Measurements from ENCODE around the gene KIF12.

Gene KIF12

DNA sequence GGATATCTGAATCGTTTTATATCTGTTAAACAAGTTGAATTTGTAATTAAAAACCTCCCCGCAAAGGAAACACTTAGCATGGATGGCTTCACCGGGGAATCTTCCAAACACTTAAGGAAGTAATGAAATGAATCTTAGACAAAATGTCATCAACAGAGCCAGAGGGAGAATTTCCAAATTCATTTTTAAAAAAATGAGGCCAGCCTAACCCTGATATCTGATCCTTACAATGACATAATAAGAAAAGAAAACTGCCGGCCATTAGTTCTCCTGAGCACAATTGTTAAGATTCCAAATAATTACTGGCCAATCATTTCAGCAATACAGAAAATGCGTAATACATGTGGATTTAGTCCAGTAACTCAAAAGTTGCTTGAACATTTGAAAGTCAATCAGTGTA, 6.1 kb upstream of the KIF12 start:
- DNase-seq (ENCODE audit: low read depth) = no peak

DNA sequence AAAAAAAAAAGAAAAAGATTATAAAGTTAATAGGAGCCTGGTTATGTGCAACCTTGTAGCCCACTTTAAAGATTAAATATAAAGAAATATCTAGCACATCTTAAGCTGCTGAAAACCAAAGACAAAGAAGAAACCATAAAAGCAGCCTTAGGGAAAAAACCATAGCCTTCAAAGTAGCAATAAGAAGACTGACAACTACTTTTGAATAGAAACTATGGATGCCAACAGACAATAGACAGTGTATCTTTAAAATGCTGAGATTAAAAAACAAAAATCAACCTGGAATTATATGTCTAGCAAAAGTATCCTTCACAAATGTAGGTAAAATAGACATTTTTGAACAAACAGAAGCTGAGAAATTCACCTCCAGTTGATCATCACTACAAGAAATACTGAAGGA, 3.4 kb upstream of the KIF12 start:
- no peak for DNase-seq (ENCODE audit: low read depth)

DNA sequence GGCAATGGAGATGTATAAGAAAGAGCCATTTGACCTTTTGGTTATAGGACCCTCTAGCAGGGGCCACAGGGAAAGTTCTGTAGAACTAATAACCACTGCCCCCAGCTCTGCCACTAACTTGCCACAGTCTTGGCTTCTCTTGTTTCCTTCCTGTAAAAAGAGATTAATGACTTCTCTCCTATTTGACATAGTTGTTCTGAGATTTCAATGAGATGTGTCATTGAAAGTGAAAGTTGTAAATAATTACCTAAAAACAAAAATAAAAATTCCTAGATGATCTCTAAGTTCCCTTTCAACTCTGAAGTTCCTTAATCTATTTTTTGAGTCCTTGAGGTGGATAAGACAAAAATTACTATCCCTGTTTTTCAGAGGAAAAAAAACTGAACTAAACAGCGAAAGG, 1.4 kb upstream of the KIF12 start:
- DNase-seq (ENCODE audit: low read depth) = no peak

DNA sequence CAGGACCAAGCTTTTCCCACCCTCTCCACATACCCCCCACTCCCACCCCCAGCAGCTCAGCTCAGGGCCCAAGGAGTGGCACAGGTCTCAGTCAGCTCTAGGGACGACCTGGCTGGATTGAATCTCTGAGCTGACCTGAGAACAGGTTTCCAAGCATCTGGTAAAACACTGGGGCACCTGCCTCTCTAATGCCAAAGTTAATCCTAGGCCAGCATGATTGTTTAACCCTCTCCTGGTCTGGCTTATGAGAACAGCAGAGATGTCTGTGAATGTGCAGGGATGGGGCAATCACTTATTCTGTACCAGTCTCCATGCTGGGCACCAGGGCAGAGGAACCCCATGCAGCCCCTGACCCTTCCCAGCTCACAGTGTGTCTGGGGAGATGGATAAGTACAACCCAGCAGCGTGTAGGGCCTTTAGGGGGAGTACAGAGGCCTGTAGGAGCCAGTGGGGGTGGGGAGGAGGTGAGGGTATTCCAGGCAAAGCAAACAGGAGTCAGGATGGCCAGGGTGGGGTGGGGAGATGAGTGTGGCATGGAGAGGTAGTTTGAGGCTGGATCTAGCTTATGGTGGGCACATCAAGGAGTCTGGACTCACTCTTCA, 678 bp upstream of the KIF12 start:
- DNase-seq (ENCODE audit: low read depth) = no peak

DNA sequence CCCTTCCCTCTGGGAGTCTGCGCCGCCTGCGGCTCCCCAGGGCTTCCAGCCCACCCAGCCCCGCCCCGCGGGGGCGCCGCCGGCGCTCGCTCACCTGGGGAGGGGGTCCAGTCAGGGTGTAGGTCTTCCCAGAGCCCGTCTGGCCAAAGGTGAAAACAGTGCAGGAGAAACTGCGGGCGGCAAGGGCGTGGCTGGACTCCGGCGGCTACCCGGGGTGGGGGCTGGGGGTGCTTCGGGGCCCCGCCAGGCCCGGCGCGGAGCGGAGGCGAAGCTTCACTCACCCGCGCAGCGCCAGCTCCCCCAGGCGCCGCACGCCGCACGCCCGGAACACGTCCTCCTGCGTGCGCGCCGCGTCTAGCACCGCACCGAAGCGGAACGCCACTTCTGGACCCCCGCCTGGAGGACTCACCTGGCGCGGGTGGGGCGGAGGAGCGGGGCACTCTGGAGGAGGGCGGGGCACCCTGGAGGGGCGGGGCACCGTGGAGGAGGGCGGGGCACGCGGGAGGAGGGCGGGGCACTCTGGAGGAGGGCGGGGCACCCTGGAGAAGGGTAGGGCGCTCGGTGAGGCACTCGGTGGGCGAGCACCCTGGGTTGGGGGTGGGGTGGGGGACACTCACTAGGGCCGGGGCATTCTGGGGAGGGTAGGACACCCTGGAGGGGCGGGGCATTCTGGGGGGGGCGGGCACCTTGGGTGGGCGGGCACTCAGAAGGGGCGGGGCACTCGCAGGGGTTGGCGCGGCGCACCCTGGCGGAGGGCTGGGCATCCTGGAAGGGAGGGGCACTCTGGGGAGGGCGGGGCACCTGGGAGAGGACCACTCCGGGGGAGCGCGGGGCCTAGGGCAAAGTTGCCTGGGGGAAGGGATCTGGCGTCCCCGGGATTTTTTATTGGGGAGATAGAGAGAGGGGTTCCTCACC, 814 bp downstream of the KIF12 start:
- DNase-seq (ENCODE audit: low read depth) = no peak

DNA sequence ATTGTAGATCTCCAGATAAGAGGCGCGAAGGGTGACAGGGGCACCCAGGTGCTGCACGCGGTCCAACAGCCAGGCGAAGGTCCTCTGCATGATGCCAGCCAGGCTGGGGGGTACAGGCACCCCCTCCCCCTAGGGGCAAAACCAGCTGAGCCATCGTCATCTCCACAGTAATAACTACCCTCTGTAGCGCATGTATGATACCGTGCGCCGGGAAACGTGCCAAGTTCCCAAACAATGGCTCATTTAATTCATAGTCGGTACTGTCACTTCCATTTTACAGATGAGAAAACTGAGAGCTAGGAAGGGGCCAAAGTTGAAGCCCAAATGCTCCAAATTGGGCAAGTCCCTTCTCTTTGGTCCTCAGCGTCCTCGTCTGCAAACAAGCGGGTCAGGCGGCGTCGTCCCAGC, 1.5 kb downstream of the KIF12 start:
- no peak for DNase-seq (ENCODE audit: low read depth)

DNA sequence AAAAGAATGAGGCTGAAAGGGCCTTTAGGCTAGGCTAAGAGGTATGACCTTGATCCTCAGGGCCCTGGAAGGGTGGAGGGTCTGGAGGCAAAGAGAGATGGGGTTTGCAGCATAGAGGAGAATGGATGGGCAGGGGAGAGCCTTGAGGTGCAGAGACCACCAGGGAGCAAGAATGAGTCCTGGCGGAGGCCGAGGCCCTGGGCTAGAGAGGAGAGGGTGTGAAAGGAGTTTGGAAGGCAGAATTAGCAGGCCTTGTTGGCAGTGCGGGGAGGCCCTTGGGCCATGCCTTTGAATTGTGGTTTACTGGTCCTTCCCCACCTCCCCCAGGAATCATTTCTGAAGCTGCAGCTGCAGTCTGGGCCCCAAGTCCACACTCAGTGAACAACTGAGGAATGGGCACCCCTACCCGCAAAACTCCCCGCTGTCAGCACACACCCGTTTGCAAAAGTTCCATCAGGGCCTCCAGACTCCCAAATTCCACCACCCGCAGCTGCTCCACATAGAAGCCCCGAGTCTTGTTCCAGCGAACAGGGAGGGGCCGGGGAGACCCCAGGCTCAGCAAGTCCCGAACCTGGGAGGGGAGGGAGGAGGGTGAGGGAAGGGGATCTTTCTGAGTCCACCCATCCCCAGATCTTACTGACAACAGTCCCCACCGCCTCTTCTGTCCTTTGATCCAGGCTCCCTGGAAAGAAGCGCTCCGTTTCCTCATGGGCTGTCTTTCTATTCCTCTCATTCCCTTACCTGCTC, 2.1 kb downstream of the KIF12 start:
- no peak for DNase-seq (ENCODE audit: low read depth)

DNA sequence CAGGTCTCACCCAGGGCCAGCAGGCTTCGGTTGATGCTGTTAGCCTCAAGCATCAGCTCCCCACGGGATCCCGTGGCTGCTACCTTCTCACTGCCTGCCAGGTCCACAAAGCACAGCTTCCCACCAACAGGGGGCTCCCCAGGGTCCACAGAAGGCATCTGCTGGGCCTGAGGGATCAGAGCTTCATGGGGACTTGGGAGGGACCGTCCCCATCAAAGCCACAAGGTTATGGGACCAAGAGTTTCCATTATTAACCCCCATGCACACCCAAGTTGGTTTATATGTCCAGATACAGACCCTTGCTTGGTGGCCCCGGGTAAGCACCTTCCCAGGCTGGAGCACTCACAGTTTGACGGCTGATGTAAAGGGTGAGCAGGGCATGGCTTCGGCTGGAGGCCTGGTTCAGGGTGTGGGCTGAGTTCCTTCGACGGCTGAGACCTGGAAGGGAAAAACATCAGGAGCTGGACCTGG, 3.0 kb downstream of the KIF12 start:
- DNase-seq (ENCODE audit: low read depth) = no peak

DNA sequence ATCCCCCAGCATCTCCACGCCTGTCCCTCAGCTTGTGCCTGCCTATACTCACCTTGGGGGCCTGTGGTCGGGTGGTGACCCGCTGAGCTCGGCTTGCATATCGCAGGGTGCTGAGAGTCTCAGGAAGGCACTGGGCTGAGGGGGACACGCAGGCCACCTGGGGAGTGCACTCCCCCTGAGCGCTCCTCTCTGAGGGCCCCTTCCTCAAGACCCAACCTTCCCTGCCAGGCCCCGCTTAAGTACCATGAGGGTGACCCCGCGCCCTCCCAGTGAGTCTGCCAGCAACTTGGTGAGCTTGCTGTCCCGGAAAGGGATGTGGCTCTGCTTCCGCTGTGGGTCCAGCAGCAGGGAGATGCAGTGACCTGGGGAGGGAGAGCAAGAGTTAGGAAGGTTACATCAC, 4.1 kb downstream of the KIF12 start:
- no peak for DNase-seq (ENCODE audit: low read depth)

DNA sequence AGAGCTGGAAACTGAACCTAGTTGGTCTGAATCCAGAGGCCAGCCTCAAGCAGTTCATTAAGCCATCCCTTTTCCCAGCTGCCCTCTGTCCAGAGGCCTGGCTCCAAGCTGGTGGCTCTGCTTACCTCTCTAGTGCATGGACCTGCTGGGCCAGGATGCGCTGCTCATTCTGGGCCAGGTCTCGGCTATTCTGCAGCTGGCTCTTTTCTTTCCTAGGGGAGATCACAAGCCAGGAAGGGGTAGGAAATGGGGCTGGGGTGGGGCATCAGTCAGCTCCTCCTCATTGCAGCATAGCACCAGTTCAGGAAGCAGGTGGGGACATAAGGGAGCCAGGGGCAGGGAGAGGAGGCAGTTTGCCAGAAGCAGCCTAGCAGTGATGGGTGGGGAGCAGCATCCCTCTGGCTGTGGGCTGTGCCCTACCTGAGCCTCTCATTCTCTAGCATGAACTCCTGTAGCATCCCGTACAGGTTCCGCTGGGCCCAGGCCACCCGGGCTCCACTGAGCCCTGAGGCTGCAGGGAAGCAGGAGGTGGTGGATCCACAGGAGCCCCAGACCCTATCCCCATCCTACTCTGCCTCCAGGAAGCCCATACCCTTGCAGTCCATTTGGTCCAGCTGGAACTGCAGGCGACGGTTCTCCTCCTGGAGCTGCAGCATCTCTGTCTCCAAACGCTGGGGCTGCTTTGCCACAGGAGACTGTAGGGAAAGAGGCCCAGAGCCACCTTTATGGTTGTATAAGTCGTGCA, 5.2 kb downstream of the KIF12 start:
- DNase-seq (ENCODE audit: low read depth) = no peak

DNA sequence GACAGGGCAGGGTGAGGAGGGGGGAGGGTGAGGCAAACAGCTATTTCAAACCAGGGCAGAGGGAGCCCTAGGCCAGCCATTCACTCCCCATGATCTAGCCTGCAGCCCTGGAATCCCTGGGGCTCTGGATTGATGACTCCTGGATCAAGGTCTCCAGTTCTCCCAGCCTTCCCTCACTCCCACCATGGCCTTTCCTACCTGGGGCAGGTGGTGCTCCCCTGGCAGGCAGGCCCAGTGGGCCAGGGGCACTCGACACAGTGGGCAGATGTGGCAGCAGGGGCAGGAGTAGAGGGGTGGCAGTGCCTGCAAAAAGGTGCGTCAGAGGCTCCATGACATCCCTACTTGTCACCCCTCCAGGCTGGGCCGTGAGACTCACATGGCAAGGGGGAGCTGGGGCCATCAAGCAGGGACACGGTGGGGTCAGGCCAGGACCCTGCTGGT, 6.0 kb downstream of the KIF12 start:
- DNase-seq (ENCODE audit: low read depth) = no peak

DNA sequence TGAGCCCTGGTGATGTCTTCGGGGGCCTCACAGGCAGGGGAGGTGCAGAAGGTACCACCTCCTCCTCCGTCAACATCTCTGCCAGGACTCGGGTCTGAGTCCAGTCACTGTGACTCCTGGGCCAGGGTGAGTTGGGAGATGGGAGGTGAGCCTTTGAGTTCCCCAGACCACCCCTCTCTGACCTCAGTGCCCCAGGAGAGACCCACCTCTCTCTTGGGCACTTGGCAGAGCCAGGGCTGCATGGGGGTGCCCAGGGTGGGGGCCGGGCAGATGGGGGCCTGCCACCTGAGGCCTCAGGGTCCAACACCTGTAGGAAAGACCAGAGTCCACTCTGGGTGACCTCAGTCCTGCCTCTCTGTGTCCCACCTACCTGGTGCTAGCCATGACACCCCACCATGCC, 6.8 kb downstream of the KIF12 start:
- DNase-seq (ENCODE audit: low read depth) = no peak

DNA sequence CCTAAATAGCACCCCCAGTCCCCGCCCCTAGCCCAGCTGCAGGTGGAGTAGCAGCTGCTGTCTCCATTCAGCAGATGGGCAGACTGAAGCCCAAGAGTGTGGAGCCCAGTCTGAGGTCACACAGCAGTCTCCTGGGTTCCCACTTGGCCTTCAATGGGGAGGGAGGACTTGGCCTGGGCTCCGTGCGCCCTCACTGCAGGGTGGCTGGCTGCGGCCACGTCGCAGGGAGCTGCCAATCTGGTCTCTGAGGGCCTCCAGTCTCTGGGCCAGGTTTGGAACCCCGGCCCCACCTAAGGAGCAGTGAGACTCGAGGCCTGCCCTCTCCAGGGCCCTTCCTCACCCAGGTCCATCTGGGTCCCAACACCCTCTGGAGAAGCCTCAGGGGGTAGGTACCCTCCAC, 7.4 kb downstream of the KIF12 start:
- no peak for DNase-seq (ENCODE audit: low read depth)

DNA sequence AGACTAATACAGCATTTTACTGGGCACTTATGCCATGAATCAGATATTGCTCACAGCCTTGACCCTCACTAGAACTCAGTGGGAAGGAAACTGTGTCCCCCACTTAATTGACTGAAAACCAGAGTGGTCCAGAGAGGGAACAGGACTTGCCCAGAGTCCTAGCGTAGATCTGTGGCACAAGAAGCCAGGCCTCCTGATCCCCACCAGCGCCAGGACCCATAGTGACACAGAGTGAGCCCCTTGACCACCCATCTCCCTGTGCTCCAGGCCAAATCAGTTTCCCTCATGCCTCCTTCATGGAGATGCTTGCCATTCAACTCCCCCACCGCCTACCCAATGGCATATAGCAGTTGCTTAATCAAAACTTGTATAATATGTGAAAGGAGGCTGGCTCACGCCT, 8.3 kb downstream of the KIF12 start:
- DNase-seq (ENCODE audit: low read depth) = no peak

DNA sequence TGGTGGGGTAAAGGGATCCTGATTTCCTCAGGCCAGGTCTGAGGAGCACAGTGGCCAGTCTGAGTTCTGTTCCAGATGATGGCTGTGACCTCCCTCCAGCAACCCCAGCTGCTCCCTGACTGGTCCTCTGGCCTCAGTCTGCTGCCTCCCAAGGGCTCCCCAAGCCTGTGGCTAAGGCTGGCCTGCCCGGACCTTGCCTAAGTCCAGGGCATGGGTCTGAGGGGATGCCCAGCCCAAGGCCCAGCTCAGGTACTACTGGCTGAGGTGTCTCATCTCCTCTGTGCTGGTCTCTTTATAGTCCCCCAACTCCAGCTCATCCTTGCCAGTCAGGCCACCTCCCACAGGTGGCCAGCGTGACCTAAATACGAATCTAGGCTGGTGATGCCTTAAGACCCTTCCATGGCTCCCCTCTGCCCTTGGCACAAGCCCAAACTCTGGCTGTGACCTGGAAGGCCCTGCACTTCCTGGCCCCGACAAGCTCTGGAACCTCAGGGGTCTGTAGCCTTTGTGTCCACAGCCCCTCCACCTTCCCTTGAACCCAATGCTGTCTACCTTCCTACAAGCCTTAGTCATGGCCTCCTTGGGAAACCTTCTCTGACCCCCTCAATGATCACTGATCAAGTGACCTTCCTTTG, 9.8 kb downstream of the KIF12 start:
- DNase-seq (ENCODE audit: low read depth) = no peak

DNA sequence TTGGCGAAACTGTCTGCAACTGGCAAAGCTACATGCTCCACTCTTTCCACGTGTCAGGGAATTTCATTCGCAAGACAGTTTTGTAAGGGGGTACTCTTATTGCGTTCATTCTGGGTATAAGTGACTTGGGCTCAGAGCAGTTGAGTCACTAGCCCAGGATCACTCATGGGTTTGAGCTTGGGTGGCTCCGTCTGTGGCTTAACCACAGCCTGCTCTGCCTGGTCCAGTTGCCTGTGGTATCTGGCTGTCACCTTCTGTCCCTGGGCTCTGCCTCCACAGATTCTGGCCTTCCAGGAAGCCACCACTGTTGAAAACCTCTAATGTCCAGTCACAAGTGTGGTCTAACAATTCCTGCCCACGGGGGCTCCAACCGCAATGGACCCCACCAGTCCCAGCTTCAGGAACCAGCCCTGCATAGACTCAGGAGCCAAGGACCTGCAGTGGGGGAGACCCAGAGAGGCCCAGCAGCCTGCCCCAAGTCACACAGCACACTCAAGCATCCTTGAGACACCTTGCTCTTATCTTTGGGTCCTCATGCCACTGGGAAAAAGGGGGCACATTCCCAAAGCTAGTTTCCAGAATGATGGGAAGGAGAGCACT, 10.4 kb downstream of the KIF12 start:
- no peak for DNase-seq (ENCODE audit: low read depth)

DNA sequence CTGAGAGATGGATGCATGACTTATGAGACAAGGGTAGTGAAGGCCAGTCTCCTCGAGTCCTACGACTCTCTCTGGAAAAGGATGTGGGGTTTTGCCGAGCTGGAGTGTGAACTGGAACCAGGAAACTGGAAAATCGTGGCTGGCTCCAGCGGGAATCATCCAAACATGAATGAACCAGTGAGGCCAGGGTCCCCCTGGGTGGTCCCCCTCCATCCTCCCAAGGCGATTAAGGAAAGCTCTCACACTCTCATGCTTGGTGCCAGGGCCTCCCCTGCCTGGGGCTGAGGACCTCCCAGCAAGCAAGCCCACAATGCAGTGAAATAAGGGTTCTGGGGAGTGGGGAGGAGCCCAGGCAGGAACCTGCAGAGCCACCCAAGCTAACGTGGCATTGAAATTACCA, 11.4 kb downstream of the KIF12 start:
- no peak for DNase-seq (ENCODE audit: low read depth)

DNA sequence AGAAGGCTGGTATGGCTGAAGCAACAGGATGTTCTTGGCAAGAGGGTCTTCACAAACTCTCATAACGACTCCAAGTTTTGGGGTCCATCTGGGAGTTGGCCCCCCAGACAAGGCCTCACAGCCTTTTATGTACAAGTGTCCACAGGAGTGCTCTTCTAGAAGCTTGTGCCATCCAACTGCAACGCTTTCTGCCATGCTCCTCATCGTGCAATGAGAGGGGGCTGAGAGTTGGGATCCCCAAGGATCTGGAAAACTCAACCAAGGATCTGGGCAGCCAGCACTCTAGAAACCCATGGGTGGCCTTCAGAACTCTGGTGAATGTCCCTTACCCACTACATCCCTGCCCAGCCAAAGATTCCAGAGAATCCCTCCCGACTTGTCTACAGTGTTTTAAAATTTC, 12.5 kb downstream of the KIF12 start:
- no peak for DNase-seq (ENCODE audit: low read depth)

DNA sequence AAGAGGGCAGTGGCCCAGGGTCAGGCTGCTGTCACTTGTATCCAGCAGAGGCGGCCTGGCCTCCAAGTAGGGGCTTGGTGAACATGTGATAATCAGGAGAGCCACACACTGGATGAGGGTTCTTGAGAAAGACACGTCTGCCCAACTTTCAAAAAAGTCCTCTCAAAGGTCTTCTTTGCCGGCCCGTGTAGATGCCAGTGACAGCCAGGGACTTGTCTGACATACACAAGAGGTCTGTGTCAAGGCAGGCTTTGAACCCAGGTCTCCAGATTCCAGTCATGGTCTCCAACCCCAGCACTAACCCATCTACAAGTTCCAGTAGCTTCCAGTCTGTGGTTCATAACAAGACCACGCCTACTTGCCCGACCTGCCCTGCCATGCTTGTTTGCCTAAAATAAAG, 13.1 kb downstream of the KIF12 start:
- DNase-seq (ENCODE audit: low read depth) = no peak

DNA sequence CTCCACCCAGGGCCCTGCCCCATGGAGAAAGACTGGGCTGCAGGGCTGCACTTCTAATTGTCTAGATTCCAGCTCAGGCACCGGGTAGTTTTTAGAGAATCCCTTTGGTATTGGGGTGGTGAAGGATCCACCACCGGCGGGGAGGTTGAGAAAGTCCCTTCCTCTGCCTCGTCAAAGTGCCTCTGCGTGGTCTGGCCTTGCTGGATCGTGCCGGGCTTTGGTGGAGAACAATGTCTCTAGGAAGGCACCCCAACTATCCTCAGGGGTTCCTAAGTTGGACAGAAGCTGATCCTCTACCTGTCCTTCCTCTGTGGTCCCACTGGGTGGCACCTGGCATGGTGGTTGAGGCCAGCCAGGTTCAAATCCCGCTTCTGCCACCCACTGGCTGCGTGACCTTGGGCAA, 13.7 kb downstream of the KIF12 start:
- DNase-seq (ENCODE audit: low read depth) = no peak

Data from stimulated activated CD8-positive, alpha-beta memory T cell treated with anti-CD3 and anti-CD28 coated beads, Interleukin-12 subunit alpha, Interleukin-12 subunit beta, amount 100 ng/mL, for 4 hours (primary cell).